ENCODE data around the gene LMCD1.

The LMCD1 gene

GRCh38 chr3:8481380-8481779 lies 20.2 kb upstream of the LMCD1 start:
- TF ChIP-seq POLR2AphosphoS5 (IDR thresholded peaks at IDR 0.05; ENCODE audit: low read depth, low read length) (no peak), SIN3A (IDR thresholded peaks at IDR 0.05; ENCODE audit: borderline replicate concordance, insufficient read depth, low read length) (no peak), TAF1 (IDR thresholded peaks at IDR 0.05; ENCODE audit: borderline replicate concordance, insufficient read depth, low read length) (no peak)

DNA sequence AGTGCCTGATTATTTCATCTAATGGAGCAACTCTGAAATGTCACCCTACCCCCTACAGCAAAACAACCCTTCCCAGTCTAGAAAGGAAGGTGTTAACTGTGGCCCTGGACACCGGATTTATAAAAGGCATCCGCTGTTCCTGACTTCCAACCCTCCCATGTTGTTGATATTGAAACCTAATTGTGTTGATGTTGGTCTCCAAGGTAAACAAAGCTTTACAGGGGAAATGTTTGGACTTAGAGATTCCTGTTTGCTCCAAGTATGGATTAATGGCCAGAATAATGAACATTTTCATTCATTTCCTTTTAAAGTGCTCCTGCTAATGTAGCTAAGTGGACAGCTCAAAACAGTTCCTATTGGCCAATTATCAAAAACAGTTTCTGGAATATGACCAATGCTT lies 19.4 kb upstream of the LMCD1 start:
- no peak for TF ChIP-seq SIN3A (IDR thresholded peaks at IDR 0.05; ENCODE audit: borderline replicate concordance, insufficient read depth, low read length)
- TF ChIP-seq TAF1 (IDR thresholded peaks at IDR 0.05; ENCODE audit: borderline replicate concordance, insufficient read depth, low read length) = no peak
- no peak for TF ChIP-seq REST (IDR thresholded peaks at IDR 0.05; ENCODE audit: insufficient read depth in 1 of 2, low read depth in 2 of 2, low read length in 2 of 2)

DNA sequence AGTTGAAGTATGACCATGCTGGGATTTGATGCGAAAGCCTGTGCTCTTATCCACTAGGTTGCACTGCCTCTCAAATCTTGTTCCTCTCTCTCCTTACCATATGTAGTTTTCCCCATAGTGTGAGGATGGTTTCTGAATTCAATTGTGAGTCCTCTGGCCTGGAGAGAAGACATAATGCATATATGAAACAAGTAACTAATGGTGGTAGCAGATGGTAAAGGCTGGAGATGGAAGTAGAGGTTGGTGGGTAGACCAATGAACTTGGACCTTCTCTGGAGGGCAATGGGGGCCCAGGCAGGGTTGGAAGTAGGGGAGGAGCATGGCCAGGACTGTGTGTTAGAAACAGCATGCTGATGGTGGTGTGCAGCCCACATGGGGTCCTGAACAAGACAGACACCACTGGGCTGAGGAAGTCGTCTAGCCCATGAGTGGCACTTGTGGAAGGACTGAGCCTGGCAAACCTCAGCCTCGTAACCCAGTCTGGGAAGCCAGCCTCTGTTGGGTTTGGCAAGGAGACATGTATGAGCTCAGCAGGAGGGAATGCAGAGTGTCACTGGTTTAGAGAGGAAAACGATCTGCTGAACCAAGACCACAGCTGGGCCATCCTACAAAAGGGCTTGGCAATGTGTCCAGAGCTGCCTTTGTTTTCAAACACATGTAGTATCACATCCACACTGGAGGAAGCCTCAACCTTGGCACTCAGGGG lies 18.5 kb upstream of the LMCD1 start:
- TF ChIP-seq POLR2AphosphoS5 (IDR thresholded peaks at IDR 0.05; ENCODE audit: low read depth, low read length) (no peak), REST (IDR thresholded peaks at IDR 0.05; ENCODE audit: insufficient read depth in 1 of 2, low read depth in 2 of 2, low read length in 2 of 2) (no peak), SIN3A (IDR thresholded peaks at IDR 0.05; ENCODE audit: borderline replicate concordance, insufficient read depth, low read length) (no peak), TAF1 (IDR thresholded peaks at IDR 0.05; ENCODE audit: borderline replicate concordance, insufficient read depth, low read length) (no peak), FOXP2 (optimal IDR thresholded peaks at IDR 0.05; ENCODE audit: borderline replicate concordance, extremely low read depth, extremely low read length, insufficient read depth) (no peak)

GRCh38 chr3:8484409-8485140 lies 17.0 kb upstream of the LMCD1 start:
- TF ChIP-seq POLR2AphosphoS5 (IDR thresholded peaks at IDR 0.05; ENCODE audit: low read depth, low read length) = no peak
- TF ChIP-seq REST (IDR thresholded peaks at IDR 0.05; ENCODE audit: insufficient read depth in 1 of 2, low read depth in 2 of 2, low read length in 2 of 2) = no peak
- TF ChIP-seq TAF1 (IDR thresholded peaks at IDR 0.05; ENCODE audit: borderline replicate concordance, insufficient read depth, low read length) = no peak
- no peak for TF ChIP-seq SIN3A (IDR thresholded peaks at IDR 0.05; ENCODE audit: borderline replicate concordance, insufficient read depth, low read length)
- TF ChIP-seq FOXP2 (optimal IDR thresholded peaks at IDR 0.05; ENCODE audit: borderline replicate concordance, extremely low read depth, extremely low read length, insufficient read depth) = no peak

DNA sequence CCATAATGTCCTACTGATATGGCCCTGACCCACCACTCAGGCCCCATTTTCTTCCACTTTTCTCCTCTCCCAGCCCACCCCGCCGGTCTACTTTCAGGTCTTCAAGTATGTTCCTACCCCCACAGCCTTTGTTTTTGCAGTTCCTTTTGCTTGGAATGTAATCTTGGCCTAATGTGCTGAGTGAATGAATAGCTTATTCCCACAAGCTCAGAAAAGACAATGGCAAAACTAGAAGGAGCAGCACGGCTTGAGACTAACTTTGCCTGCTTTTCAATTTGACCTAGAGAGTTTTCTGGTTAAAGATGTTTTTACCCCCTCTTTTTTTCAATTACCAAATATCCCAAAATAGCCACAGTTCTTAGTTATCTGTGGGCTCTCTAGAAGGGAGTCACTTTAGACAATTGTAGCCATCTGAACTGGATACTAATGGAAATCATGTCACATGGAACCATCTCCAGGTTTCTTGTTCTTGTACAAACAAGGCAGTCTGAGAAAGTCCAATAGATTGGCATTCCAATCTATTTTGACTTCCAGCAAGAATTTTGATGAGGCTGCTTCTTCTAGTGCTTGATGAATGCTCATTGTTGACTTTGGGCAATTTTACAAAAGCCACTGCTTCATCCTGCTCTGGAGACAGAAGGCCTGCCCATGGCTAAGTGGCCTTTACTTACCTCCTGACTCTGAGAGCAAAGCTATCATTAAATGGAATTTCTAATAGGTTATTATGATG lies 16.3 kb upstream of the LMCD1 start:
- TF ChIP-seq REST (IDR thresholded peaks at IDR 0.05; ENCODE audit: insufficient read depth in 1 of 2, low read depth in 2 of 2, low read length in 2 of 2) (no peak), SIN3A (IDR thresholded peaks at IDR 0.05; ENCODE audit: borderline replicate concordance, insufficient read depth, low read length) (no peak), FOXP2 (optimal IDR thresholded peaks at IDR 0.05; ENCODE audit: borderline replicate concordance, extremely low read depth, extremely low read length, insufficient read depth) (no peak), POLR2AphosphoS5 (IDR thresholded peaks at IDR 0.05; ENCODE audit: low read depth, low read length) (no peak), TAF1 (IDR thresholded peaks at IDR 0.05; ENCODE audit: borderline replicate concordance, insufficient read depth, low read length) (no peak)

All from PFSK-1 (cell line).